RCC 7860 (cell line): ENCODE results near the gene KRT78.

Experiments
- DNase-seq: peaks from one replicate; pipeline ENCODE4 v3.0.0-alpha.2; 2015; ENCODE audit warnings: low spot score
- FAIRE-seq: peaks from 2 replicates; lab custom pipeline; 2012; peaks lifted over from hg19 to GRCh38; lab: Jason Lieb, UNC

Gene KRT78

DNA sequence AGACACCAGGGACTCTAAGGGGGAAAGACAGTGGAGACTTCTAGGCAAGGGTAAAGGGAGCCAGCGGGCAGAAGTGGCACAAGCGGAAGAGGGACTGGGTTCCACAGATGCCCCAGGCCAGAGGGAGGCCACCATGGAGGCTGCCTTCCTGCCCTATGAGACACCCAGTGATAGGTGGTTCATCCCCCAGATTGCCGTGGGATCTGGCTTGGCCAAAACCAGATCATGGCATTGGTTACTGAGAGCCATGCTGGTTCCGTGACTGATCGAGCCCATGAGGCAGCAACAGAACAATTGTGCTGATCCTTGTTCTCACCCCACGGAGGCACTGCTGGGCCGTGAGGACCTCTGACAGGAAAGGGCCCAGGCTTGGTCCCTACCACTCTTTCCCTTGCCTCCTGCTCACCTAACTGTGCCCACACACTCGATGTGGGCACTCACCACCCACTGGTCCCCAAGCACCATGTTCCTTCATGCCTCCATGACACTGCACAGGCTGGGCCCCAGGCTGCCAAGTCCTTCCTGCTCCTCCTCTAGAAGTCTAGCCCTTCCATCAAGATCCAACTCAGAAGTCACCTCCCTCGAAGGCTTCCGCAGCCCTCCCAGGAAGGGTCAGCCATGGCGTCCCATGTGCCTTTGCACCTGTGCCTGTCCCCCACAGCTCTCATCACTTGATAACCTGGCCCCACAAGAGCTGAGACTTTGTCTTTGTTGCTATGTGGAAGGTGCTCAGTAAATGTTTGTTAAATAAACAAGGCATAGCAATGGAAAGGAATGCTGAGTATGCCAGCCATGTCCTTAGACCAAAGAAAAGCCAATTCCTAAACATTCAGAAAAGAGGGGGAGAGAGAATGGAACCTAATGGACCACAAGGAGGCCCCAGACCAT lies 21.9 kb downstream of the KRT78 start:
- DNase-seq (no peak), FAIRE-seq (no peak)

DNA sequence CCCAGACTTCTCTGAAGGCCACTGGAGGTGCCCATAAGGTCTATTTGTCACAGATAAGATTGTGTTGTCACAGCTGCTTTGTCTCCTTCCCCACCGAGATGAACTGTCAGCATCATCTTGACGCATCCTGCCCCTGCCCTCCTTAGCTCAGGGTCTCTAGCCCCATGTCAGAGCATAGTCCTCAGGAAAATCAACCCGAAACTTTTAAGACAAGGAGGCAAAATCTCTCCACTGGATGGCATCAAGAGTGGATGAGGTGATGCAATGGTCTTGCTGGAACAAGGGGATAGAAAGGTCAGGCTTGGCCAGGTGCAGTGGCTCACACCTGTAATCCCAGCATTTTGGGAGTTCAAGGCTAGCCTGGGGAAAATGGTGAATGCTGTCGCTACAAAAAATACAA lies 22.8 kb downstream of the KRT78 start:
- DNase-seq (no peak), FAIRE-seq (no peak)

DNA sequence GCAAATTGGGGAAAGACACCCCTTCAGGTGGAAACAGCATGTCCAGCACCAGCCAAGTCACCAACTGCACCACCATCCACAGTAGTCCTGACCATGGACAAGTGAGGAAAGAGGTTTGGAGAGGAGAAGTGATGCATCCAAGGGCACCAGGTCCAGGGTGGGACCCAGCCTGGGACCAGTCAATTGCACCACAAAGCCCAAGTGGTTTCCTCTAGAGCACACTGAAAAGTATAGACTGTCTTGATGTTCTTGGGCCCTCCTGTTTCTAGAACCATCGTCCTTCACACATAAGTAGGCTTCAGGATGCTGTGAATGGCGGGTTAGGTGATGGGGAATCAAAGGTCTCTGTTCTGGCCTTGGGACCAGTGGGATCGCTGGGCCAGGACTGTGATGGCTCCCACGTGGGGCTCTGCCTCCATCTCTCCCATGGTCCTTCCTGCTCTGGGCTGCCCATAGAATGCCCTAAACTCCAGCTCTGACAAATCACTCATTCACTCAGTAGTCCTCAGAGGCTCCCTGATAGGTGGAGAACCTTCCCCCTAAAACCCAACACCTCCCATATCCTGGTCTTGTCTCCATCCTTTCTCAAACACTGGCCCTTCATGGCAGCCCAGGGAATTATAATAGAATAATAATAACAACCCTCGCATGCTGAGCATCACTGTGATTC lies 23.9 kb downstream of the KRT78 start:
- FAIRE-seq (no peak), DNase-seq (no peak)

DNA sequence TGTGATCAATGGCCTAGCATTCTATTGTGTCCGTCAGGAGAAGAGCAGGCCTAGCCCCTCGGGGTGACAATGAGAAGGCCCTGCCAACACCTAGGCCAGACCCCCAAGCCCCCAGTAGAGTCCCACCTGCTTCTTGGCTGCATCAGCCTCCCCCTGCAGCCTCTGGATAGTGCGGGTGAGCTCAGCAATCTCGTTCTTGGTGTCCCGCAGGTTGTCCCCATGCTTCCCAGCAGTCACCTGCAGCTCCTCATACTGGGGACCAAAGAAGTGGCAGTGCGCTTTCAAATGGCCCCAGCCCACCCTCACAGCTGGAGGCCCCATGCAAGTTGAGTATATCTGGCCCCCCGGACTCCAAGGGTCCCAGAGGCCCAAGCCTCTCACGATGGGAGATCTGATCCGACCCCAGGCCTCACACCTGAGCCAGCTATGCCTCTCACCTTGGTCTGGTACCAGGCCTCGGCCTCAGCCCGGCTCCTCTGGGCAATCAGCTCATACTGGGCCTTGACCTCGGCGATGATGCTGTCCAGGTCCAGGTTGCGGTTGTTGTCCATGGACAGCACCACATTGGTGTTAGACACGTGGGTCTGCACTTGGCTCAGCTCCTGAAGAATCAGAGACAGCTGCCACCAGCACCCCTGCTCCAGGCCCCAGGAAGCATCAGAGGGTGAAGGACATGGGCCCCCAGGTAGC lies 24.9 kb downstream of the KRT78 start:
- FAIRE-seq (no peak), DNase-seq (no peak)

DNA sequence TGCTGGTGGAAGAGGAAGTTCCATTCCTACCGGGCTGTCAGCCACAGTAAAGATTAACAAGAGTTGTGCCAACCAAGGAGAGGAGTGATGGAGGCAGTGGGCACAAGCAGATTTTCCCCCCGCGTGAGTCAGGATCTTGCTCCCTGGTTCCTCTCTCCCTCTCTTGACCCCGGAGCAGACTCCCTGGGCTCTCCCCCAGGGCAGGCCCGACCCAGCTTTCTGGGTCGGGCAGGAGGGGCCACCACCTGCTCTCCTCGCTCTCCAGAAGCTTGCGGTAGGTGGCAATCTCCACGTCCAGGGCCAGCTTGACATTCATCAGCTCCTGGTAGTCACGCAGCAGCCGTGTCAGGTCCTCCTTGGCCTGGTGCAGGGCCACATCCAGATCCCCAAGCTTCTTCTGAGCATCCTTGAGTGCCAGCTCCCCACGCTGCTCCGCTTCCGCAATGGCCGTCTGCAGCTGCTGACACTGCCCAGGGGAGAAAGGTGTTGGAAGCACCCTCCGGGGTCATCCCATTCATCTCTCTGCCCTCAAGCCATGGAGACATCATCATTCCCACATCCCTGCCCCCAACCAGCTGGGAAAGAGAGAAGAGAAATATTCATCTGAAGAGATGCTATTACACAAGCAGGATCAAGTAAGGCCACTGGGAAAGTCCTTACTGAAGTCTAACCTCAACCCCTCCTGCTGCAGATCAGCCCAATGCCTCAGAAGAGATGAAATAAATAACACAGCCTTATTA lies 25.9 kb downstream of the KRT78 start:
- FAIRE-seq (no peak), DNase-seq (no peak)

DNA sequence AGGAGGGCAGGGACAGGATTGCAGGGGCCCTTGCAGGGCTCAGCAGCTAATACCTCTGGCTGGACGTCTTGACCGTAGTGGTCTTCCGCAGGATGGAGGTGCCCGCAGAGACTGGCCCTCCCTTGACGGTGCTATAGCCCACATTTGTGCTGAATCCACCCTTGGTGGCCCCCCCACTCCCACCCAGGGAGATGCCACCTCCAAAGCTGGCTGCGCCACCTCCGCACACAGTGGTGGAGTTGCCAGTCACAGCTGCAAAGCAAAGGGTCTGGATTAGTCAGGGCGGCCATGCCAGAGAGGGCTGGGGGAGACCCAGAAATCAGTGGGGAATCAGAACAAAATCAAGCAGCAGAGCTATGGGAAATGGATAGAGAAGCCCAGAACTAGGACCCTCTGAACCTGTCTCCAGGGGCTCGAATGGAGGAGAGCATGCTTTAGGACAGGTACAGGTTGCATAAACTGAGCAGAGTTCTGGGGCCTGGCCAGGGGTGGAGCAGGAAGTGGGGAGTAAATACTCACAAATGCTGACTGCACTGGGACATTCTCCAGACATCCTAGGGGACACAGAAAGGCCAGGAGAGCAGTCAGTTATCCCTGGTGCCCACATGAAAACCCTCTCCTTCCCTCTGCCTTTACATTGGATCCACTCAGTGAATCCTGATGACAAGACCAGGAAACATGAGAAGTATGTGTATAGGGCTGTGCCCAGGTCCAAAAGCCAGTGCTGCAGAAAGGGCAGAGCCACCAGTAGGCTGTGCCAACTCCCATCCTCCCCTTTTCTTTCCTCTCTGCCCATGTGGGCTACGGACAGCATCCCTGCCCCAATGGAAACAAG lies 26.8 kb downstream of the KRT78 start:
- DNase-seq: peak; percentile 8
- no peak for FAIRE-seq

DNA sequence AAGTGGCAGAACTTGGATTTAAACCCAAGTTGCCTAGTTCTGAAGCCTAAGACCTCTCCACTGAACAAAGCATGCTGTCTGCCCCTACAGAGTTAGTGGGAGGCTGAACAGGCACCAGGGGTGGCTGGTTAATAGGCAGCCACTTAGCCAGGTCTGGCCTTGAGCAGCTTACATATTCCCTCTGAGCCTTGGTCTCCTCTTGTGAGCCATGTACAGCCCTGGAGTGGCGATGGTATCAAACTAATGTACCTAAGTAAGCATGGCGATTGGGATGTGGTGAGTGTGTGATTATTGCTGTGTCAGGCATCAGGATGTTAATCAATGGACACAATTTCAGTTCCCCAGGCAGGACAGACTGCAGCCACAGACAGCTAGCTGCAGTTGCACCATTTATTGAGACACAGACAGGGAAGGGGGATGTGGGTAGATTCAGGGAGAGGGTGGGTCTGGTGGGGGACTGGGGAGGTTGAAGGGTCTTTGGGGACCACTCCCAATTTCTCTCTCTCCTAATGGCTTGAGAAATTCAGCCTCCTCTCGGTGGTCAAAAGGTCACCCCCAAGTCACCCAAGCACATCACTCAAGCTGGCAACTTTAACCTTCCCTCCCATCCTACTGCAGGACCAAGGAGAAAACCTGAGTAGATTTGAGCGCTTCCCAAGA lies 27.6 kb downstream of the KRT78 start:
- FAIRE-seq: no peak

DNA sequence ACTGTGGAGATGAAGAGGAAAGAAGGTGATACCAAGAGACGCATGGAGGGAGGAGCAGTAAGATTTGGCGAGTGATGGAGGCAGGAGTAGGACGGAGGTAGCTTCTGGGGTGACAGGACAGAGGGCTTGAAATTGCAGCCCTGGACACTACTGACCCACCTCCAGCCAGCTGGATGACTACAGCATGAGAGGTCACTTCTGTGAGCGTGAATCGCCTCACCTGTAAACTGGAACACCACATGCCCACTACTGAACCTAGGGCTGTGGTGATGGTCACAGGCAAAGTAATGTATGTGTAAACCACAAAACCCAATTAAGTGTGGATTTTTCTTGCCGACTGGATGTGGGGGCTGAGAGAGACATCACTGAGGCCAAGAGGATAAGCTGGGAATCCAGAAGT lies 28.3 kb downstream of the KRT78 start:
- DNase-seq (peak; percentile 4), FAIRE-seq (no peak)

More for the DNA sequence above, 27.6 kb downstream of the KRT78 start:
- DNase-seq: no peak

DNA sequence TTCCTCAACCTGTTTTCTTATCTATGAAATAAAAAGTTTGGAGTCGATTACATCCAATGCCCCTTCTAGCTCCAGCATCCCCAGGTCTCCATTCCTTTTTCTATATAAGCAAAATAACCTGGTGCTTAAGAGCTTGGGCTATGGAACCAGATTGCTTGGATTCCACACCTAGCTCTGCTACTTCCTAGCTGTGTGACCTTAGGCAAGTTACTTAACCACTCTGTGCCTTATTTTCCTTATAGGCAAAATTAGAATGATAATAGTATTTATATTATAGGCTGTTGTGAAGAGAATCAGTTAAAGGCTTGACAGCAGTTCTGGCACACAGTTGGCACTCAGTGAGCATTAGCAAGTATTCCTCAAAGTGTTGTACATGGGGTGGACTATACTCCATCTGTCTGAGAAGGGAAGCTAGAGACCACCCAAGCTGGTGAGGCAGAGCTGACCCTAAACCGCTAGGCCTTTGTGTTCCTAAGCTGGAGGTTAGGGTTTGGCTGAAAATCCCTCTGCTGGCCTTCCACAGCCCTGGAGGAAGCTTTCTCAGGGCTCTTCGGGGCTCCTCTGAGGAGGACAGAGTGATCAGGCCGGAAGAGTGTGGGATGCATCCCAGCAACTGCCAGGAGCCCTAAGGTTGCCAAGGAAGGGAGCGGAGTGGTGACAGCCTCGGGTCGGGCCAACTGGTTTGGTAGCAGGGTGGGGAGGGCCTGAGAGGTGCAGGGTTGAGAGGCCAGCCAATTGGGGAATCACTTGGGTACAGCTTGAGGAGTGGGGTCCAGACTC lies 28.9 kb downstream of the KRT78 start:
- DNase-seq: no peak
- no peak for FAIRE-seq

DNA sequence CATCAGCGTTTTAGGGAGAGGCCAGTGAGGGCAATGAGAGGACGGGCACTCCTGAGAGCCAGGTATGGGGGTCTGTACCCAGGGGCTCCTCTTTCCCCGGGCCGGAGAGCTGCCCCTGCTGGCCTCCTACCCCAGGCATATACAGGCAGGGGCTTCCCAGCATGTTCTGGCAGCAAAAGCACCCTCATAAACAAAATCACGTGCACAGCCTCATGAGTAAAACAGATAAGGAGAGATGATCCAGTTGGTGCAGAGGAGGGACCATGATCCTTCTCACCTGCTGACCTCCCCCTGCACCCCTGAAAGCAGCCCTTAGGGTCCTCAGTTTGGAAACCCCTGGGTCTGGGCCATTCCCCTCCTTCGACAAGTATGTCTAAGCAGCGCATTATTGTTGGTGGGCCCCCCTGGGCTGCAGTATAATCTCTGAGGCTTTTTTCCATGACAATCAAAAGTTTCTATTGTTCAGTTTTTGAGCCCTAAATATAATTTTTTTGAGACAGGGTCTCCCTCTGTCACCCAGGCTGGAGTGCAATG lies 29.8 kb downstream of the KRT78 start:
- FAIRE-seq: no peak
- no peak for DNase-seq

DNA sequence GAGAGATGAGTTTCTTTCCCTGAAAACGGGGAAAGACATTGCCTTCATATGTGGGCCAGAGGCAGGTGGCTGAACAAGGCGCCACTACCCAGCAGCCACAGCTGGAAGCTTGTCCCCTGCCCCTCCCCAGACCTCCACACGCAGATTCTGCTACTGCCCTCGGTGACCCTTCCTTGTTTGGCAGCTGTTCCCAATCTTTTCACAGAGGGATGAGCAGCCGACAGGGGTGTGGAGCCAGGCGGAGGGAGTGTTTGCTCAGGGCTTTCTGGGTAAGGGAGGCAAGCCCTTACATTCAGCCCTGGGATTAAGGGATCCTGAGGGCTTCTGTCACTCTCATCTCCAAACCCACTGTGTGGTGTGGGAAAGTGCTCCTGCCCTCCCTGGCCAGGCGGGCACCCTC lies 30.4 kb downstream of the KRT78 start:
- no peak for DNase-seq
- FAIRE-seq: no peak

DNA sequence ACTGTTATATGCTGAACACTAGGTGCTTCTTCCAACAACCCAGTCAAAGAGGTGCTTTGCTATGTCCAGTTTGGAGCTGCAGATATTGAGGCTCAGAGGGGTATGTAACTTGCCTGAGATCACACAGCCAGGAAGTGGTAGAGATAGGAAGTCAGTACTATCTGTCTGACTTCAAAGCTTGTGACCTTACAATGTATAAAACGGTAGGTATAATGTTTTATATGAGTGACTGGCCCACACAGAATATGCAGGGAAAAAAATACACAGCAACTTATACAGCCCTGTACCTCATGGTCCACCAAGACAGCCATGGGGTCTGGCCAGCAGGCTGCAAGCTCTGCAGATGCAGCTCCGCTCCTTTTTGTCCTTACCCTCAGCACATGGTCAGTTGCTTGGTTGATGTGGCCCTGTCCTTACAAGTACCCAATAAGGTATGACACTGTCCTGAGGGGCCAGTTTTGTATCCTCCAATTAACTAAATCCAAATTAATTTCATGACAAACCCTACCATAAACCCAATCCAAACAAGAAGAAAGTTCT lies 31.0 kb downstream of the KRT78 start:
- no peak for FAIRE-seq
- DNase-seq: no peak

DNA sequence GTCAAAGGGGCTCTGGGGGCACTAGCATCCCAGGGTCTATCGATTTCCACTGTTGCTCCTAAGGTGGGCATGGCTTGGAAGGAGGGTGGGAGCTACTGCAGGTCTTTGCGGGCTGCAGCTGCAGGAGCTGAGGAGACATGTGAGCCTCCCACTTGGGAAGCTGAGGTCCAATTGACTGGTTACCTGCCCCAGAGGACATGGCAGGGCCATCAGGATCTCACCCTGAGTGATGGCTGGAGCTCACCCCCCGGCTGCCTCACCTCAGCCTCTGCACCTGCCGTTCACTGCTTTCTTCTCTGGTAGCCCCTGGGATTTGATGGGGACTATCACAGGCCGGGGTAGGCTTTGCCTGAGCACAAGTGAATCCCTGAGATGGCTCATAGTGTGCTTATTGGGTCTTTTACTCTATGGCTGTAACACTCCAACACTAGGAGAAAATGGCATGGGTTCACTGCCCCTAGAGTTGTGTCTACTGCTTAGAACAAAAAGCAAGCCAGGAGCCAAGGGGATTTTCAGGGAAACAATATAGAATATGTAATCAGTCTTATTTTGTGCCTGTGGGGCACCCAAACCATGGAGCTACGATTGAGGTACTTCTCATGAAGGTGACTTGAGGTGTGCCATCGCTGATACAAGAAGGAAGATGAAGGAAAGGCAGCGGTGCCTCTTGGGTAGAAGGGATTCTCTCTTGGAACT lies 31.6 kb downstream of the KRT78 start:
- DNase-seq: no peak
- no peak for FAIRE-seq

DNA sequence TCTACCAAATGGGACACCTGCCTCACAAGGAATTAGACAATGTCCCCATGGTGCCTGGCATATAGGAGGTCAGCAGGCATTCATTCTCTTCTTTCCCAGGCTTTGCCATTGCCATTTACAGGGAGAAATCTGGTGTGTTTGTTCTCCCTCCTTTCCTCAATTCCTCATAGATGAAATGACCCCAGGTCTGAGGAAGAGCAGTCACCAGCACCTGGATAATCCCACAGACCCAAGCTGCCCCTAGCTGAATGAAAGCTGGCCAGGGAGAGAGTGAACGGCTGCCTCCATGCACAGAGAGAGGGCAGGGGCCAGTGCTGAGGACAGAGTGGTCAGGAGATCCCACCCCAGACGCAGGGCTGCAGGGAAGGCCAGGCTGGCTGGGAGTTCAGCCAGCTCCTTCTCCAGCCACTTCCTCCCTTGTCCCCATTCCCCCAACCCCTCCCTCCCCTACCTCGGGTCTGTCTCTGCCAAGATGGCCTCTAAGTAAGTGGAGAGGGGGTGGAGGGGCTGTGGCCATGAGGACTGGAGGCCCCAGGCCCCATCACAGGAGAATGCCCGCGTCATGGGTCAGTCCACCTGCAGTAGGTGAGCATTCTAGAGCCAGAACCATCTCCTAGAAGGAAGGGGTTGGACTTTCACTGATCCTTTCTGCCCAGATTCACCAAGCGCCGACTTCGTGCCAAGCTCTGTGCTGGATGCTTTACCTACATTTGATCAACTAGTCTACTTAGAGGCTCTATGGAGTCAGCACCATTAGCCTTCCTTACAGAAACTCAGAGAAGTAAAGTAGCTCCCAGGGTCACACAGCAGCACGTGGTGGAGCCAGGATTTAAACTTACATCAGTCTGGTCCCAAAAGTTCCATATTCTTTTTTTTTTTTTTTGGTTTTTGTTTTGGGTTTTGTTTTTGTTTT lies 32.9 kb downstream of the KRT78 start:
- FAIRE-seq (no peak), DNase-seq (no peak)

DNA sequence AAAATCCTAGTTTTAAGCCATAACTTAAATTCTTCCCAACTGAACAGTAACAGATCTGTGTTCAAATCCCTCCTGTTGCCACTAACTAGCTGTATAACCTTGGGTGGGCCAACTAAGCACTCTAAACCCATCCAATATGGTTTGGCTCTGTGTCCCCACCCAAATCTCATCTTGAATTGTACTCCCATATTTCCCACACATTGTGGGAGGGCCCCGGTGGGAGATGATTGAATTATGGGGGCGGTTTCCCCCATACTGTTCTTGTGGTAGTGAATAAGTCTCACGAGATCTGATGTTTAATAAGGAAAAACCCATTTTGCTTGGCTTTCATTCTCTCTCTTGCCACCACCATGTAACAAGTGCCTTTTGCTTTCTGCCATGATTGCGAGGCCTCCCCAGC lies 33.6 kb downstream of the KRT78 start:
- no peak for DNase-seq
- no peak for FAIRE-seq

DNA sequence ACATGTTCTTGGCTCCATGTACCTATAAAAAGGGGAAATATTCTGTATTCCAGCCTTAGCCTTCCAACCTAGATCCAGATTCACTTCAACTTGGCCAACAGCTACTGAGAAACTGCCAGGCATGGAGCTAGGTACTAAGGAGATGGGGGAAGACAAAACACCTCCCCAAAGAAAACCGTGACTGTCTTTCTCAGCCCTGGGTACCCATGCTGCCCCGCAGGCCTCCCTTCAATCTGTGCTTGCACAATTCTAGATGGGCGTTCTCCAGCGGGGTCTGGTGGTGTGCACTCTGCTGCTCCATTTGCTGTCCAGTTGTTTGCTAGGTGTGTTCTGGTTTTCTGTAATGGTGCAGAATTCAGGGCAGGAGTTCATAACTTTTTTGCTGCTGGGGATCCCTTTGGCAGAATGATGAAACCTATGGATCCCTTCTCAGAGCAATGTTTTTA lies 34.1 kb downstream of the KRT78 start:
- DNase-seq: no peak
- no peak for FAIRE-seq
